GM10248 (cell line): ENCODE measurements around the gene NEK8.

Source experiments
- CTCF ChIA-PET: fragments of 300-600 bp; sonication (Branson Sonifier 250); formaldehyde crosslinking; extraction: SDS; loops from one replicate; lab custom pipeline; 2021; ENCODE audit warnings: antibody characterized with exemption; lab: Yijun Ruan, JAX
- POLR2A ChIA-PET: fragments of 350-650 bp; sonication (Branson Sonifier 250); formaldehyde crosslinking; extraction: SDS; loops from one replicate; lab custom pipeline; 2020; ENCODE audit warnings: antibody characterized with exemption; lab: Yijun Ruan, JAX
- DNase-seq: peaks from one replicate; pipeline ENCODE4 v3.0.0; 2012; ENCODE audit errors: extremely low spot score
- TF ChIP-seq, protein P1 (sequence below): IDR thresholded peaks from 2 replicates; pipeline ENCODE4 v1.5.1; 2012; ENCODE audit warnings: mild to moderate bottlenecking, low read depth; ENCODE audit errors: extremely low read depth, missing control alignments, control extremely low read depth

NEK8 gene

GRCh38 chr17:28728364-28729200 lies at the start of gene NEK8:
TSS of gene NEK8 (plus strand) at chr17:28728788. CDS start at chr17:28728814, 26 bp downstream.
- DNase-seq, result peak; percentile 89
- CTCF ChIA-PET, result interaction anchor here (1.0 to 7.0 kb wide), 19 partner anchors 8 to 389 kb away, joined by 3 to 472 read pairs (median 13); partner anchors contain the start of genes BLTP2, DHRS13, PHF12 and PROCA1
- POLR2A ChIA-PET, result interaction anchor here (0.6 to 3.8 kb wide), 8 partner anchors 9 to 113 kb away, joined by 3 to 90 read pairs (median 12); partner anchors contain the start of genes FAM222B, PROCA1, RPL23A and TRAF4
- TF ChIP-seq, protein P1, sequence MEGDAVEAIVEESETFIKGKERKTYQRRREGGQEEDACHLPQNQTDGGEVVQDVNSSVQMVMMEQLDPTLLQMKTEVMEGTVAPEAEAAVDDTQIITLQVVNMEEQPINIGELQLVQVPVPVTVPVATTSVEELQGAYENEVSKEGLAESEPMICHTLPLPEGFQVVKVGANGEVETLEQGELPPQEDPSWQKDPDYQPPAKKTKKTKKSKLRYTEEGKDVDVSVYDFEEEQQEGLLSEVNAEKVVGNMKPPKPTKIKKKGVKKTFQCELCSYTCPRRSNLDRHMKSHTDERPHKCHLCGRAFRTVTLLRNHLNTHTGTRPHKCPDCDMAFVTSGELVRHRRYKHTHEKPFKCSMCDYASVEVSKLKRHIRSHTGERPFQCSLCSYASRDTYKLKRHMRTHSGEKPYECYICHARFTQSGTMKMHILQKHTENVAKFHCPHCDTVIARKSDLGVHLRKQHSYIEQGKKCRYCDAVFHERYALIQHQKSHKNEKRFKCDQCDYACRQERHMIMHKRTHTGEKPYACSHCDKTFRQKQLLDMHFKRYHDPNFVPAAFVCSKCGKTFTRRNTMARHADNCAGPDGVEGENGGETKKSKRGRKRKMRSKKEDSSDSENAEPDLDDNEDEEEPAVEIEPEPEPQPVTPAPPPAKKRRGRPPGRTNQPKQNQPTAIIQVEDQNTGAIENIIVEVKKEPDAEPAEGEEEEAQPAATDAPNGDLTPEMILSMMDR, result no peak

DNA sequence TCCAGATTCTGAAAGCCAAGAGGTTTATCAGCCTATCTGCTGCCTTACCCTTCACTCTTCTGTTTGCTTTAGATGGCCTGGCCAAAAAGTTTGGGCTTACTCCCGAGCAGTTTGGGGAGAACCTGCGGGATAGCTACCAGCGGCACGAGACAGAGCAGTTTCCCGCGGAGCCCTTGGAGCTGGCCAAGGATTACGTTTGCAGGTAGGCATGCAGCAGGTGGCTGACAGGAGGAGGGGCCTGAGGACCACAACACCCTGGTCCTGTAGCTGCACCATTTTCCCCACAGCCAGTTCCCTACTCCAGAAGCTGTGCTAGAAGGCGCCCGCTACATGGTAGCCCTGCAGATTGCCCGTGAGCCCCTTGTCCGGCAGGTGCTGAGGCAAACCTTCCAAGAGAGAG lies 45.9 kb upstream of the NEK8 start:
- TF ChIP-seq, protein P1, result no peak
- DNase-seq, result no peak
- ChIA-PET CTCF (no interaction called here), POLR2A (interaction anchor here (0.8 kb wide), 1 partner anchor 44 kb away, joined by 3 read pairs; the partner anchor contains the start of gene TLCD1)

DNA sequence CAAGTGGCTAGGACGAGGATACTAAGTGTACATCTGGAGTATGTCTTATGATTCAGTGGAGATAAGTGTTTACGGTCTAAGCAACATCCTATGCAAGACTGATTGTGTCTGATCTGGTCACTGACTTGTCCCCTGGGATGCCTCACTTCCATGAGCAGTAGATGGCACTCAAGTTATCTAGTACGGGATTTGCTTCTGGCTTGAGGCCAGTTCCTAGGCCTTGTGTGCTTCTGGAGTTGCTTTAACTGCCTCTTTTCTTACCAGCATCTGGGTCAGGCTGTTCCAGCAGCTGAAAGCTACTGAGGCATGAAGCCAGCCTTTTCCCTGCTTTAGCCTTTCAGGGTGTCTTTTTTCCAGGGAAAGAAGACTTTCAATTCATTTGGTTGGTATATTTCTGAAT lies 43.6 kb upstream of the NEK8 start:
- TF ChIP-seq, protein P1, result no peak
- CTCF ChIA-PET, result no interaction called here
- POLR2A ChIA-PET, result no interaction called here
- DNase-seq, result no peak

DNA sequence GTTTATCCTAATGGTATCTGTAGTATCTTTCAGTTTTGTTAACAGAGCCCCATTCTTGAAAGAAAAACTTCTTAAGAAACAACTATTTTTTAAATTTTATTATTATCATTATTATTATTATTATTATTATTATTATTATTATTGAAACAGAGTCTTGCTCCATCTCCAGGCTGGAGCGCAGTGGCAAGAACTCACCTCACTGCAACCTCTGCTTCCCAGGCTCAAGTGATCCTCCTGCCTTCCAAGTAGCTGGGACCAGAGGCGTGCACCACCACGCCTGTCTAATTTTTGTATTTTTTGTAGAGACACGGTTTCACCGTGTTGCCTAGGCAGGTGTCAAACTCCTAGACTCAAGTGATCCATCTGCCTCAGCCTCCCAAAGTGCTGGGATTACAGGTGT lies 43.2 kb upstream of the NEK8 start:
- TF ChIP-seq, protein P1, result no peak
- POLR2A ChIA-PET, result no interaction called here
- CTCF ChIA-PET, result interaction anchor here (2.3 kb wide), 1 partner anchor 9 kb away, joined by 8 read pairs; no protein-coding TSS in a partner anchor
- DNase-seq, result no peak

DNA sequence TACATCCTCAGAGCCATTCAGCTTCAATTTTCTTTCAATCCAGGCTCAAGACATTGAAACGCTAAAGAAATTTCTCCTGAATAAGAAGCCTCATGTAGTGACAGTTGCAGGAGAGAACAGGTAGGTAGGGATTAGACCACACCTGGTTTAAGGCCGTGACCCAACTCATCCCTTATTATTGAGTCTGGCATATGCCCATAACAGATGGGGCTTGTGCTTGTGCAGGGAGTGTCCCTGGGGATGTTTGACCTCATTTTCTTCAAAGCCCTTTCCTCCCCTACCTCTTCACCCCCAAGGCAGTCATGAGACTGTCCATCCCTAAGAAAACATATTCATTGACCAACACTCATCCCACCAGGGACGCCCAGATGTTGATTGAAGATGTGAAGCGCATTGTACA lies 42.3 kb upstream of the NEK8 start:
- TF ChIP-seq, protein P1, result no peak
- DNase-seq, result no peak
- ChIA-PET CTCF (interaction anchor here (0.7 to 2.3 kb wide), 2 partner anchors 10 to 13 kb away, joined by 3 to 8 read pairs; no protein-coding TSS in a partner anchor), POLR2A (no interaction called here)

- TF ChIP-seq, protein P1, result no peak
- DNase-seq, result no peak
- ChIA-PET CTCF (interaction anchor here (0.7 to 1.4 kb wide), 3 partner anchors 11 to 76 kb away, joined by 3 to 6 read pairs (median 3); no protein-coding TSS in a partner anchor), POLR2A (interaction anchor here (1.2 kb wide), 1 partner anchor 13 kb away, joined by 4 read pairs; no protein-coding TSS in a partner anchor)
Measured at GRCh38 chr17:28688481-28688880, 40.1 kb upstream of the NEK8 start.
